Ishikawa (cell line): Measurements from ENCODE around the gene LTF.

Experiments used
- CREB1 ChIP-seq: IDR thresholded peaks from 2 replicates; pipeline ENCODE4 v1.6.1; 2012; ENCODE audit warnings: low read depth
- EGR1 ChIP-seq: IDR thresholded peaks from 2 replicates; pipeline ENCODE4 v1.6.1; 2012
- EP300 ChIP-seq: IDR thresholded peaks from 2 replicates; pipeline ENCODE4 v1.6.1; 2012; ENCODE audit warnings: borderline replicate concordance
- FOXM1 ChIP-seq: IDR thresholded peaks from 2 replicates; pipeline ENCODE4 v1.6.1; 2012; ENCODE audit warnings: low read depth, borderline replicate concordance
- NFIC ChIP-seq: IDR thresholded peaks from 2 replicates; pipeline ENCODE4 v1.6.1; 2012
- RAD21 ChIP-seq: IDR thresholded peaks from 2 replicates; pipeline ENCODE4 v1.6.1; 2012; ENCODE audit warnings: low read depth
- TAF1 ChIP-seq: IDR thresholded peaks from 2 replicates; pipeline ENCODE4 v1.6.1; 2012; ENCODE audit warnings: low read depth, mild to moderate bottlenecking
- TCF12 ChIP-seq: IDR thresholded peaks from 2 replicates; pipeline ENCODE4 v1.6.1; 2012; ENCODE audit warnings: low read depth
- TEAD4 ChIP-seq: IDR thresholded peaks from 2 replicates; pipeline ENCODE4 v1.6.1; 2012
- YY1 ChIP-seq: IDR thresholded peaks from 2 replicates; pipeline ENCODE4 v1.6.1; 2012; ENCODE audit warnings: low read depth
- TF ChIP-seq, protein P1 (sequence below): IDR thresholded peaks from 2 replicates; pipeline ENCODE4 v1.6.1; 2012
- TF ChIP-seq, protein P2 (sequence below): IDR thresholded peaks from 2 replicates; pipeline ENCODE4 v1.6.1; 2012; ENCODE audit warnings: low read depth, mild to moderate bottlenecking
- TF ChIP-seq, protein P3 (sequence below): IDR thresholded peaks from 2 replicates; pipeline ENCODE4 v1.6.1; 2012

DNA sequence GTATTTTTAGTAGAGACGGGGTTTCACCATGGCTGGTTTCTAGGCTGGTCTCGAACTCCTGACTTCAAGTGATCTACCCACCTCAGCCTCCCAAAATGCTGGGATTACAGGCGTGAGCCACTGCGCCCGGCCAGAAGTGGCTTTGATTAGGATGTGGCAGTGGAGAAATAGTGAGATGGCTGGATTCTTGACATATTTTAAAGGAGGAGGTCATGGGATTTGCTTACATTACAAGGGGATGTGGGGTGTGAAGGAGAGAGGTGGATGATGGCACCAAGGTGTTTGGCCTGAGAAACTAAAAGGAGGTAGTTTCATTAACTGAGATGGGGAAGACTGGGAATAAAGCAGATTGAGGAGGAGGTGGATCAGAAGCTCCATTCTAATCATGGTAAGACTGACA lies 15.0 kb upstream of the LTF start:
- no peak for TF ChIP-seq TAF1
- no peak for TF ChIP-seq RAD21
- TF ChIP-seq EP300: no peak
- TF ChIP-seq, protein P1, sequence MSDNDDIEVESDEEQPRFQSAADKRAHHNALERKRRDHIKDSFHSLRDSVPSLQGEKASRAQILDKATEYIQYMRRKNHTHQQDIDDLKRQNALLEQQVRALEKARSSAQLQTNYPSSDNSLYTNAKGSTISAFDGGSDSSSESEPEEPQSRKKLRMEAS: no peak
- no peak for TF ChIP-seq EGR1
- no peak for TF ChIP-seq FOXM1
- TF ChIP-seq NFIC: no peak
- TF ChIP-seq, protein P2, sequence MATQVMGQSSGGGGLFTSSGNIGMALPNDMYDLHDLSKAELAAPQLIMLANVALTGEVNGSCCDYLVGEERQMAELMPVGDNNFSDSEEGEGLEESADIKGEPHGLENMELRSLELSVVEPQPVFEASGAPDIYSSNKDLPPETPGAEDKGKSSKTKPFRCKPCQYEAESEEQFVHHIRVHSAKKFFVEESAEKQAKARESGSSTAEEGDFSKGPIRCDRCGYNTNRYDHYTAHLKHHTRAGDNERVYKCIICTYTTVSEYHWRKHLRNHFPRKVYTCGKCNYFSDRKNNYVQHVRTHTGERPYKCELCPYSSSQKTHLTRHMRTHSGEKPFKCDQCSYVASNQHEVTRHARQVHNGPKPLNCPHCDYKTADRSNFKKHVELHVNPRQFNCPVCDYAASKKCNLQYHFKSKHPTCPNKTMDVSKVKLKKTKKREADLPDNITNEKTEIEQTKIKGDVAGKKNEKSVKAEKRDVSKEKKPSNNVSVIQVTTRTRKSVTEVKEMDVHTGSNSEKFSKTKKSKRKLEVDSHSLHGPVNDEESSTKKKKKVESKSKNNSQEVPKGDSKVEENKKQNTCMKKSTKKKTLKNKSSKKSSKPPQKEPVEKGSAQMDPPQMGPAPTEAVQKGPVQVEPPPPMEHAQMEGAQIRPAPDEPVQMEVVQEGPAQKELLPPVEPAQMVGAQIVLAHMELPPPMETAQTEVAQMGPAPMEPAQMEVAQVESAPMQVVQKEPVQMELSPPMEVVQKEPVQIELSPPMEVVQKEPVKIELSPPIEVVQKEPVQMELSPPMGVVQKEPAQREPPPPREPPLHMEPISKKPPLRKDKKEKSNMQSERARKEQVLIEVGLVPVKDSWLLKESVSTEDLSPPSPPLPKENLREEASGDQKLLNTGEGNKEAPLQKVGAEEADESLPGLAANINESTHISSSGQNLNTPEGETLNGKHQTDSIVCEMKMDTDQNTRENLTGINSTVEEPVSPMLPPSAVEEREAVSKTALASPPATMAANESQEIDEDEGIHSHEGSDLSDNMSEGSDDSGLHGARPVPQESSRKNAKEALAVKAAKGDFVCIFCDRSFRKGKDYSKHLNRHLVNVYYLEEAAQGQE: no peak
- TF ChIP-seq TCF12: no peak
- no peak for TF ChIP-seq CREB1
- TF ChIP-seq, protein P3, sequence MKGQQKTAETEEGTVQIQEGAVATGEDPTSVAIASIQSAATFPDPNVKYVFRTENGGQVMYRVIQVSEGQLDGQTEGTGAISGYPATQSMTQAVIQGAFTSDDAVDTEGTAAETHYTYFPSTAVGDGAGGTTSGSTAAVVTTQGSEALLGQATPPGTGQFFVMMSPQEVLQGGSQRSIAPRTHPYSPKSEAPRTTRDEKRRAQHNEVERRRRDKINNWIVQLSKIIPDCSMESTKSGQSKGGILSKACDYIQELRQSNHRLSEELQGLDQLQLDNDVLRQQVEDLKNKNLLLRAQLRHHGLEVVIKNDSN: no peak
- TF ChIP-seq YY1: no peak
- no peak for TF ChIP-seq TEAD4
